Hepatic stellate cell (primary cell): ENCODE measurements around the gene TRIM9.

ENCODE experiments used
- DNase-seq: peaks from one replicate; pipeline ENCODE4 v3.0.0; 2011; ENCODE audit warnings: low spot score

TRIM9 gene

DNA sequence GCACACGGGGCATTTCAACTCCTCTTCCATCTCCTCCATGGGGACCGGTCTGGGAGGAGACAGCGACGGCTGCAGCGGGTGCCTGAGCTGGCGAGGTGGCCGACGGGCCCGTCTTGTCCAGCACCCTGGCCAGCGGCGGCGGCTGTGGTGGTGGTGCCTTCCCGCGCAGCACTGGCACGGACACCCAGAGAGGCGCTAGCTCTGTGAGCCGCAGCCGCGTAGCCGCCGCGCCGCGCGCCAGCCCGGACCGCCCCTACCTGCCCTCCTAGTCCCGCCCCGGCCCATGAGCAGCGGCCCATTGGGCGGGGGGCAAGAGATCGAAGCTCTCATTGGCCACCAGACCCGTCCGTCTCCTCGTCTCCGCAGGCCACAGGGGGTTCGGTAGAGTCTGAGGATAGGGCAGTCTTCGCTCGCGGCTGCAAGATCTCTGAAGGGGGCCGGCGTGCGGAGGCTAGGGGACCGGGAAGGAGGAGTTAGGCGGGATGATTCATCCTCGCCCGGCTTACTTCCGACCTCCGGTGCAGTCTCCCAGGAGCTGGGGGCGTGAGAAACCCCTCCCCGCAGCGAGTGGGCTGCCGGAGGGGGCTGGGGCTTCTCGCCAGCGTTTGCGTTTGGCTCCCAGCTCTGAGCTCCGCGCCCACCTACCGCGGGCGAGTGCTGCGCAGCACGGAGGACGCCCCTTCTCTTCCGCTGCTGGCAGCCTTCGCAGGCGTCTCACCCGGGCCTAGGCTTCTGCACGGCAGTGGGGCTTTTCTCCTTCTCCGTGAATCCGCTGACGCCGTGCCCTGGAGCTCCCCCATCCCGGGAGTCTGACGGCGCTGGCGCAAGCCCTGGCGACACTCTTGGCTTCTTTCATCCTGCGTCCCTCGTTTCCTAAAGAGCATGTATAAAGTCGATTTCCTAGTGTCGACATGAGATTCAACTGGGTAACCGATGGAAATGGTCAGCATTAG is at the start of gene TRIM9:
Gene TRIM9, minus strand, starts transcription at position 205 of the 953 bp plus-strand sequence. Its CDS starts 166 bp downstream, at position 39.
- DNase-seq, result peak; percentile 83

DNA sequence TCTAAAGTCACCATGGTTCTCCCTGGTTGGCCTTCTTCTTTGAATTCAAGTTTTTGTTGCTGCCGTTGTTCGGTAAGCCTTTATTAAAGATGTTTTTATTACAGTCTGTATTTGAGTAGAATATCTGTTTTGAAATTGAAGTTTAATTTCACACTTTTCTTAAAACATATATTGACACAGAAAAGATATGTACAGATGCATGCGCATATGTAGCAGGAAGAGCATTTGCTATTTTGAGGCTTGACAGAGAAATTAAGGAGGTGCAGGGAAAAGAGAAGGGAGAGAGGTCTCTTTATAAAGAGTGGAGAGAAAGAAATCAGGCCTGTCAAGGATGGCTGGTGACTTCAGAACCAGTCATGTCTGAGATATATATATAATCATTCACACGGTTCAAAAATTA is 46.0 kb upstream of the TRIM9 start:
- no peak for DNase-seq

DNA sequence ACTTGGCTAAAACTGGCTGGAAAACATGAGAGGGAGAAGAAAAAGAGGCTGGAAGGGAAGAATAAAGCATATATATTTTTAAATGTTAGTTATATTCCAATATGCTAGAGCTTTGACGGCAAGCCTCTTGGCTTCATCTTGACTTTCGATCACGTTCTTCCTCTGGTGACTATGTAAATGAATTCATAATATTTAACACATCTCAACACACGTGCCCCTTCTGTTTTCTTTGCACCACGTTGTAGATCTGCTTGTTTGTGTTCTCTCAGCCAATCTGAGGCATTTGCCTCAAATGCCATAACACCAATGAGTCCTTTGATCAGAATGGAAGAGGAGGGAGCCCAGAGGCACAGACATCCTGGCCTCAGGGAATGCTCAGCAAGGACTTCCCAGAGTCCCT is 45.4 kb upstream of the TRIM9 start:
- no peak for DNase-seq

DNA sequence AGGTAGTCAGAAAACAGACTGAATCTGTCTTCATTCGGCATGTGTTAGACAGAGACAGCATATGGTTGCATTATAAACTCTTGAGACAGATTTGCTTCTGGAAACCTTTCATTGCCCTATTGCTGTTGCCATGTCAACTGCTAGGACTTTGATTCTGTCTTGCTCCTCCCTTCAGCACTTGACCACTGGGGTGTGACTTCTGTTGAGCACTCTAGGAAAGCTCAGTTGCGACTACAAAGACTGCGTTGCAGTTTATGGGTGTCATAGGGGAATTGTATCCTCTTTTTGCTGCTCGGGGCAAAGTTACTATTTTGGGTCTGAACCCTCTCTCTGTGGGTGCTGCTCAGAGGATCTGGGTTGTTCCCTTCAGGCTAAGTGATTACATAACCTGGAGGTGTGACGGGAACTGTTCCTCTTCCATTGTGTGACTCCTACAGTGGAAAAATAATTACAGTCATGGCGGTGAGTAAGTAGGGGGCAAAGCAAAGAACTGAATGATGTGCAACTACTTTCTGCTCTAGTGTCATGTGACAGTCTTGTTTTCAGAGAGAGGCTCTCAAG is 44.3 kb upstream of the TRIM9 start:
- no peak for DNase-seq

DNA sequence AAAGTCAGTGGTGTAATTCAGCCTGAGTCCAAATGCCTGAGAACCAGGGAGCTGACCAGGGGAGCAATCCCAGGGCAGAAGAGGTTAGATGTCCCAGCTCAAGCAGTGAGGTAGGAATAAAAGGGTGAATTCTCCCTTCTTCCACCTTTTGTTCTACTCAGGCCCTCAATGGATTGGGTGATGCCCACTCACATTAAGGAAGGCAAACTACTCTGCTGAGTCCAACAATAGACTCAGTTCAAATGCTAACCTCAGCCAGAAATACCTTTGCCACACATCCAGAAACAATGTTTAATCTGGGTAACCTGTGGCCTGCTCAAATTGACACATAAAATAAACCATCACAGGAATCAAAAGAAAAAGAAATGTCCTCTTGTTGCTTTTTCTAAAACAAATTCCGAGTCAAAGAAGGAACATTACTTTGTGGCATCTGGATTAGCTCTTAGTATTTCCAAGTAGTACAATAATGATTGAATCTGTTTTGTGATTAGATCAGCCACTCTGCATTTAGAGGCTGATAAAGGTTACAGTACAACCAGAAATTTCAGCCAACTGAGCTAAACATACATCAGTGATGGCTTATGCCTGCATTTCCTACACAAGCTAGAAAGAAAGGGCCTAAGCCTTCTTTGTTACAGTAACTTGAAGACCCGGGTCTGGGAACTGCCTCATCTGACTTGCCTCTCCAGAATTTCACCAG is 43.6 kb upstream of the TRIM9 start:
- no peak for DNase-seq

DNA sequence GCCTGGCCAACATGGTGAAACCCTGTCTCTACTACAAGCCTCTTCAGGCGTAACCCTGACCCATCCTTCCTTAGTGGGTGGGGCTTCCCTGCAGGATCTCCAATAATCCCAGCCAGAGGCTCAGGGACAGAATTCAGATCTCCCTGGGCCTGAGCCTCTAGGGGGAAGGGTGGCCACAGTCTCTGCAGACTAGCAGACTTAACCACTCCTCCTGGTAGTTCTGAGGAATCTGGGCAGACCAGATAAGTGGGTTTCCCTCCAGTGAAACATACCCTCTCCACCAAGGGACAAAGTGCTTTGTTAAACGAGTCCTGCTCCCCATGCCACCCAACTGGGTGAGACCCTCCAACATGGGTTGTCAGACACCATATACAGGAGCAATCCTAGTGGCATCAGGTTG is 36.6 kb upstream of the TRIM9 start:
- DNase-seq, result no peak

DNA sequence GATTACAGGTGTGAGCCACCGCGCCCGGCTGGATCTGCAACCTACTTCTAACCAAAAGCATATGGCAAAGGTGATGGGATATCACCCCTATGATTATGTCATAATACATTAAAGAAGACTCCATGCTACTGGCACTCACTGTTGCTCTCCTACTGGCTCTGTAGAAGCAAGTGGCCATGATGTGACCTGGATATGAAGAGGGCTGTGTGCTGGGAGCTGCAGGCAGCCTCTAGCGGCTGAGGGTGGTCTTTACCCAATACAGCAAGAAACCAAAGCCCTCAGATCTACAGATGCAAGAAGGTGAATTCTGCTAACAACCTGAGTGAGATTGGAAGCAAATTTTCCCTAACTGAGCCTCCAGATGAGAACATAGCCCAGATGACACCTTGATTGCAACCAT is 34.2 kb upstream of the TRIM9 start:
- no peak for DNase-seq

DNA sequence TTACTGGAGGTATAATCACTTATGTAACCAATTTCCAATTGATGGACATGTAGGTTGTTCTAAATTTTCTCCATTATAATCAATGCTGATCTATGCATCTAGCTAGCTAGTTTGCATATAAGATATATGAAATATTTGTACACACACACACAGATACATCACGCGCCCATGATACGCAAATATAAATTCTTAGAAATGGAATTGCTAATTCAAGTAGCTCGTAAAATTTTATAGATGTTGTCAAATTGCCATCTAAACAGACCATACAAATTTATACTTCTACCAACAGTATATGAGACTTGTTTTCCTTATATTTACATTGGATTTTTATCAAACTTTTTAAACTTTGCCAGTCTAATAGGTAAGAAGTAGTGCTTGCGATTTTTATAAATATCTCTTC is 29.1 kb upstream of the TRIM9 start:
- no peak for DNase-seq

DNA sequence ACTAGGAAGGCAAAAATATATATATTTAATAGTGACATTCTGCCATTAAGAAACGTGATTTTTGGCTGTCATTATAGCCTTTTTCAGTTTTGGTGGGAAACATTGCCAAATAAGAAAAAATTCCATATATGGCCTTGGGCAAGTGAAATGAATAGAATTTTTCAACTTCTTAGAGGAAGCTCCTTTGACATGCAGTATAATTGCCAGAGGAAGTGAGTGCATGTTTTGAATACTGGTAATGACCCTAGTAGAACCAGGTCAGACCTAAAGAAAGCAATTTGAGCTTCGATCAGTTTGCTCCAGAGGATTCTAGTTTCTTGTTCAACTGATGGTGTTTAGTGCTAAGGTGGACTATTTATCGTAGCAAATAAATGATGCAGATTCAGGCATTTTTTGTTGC is 26.2 kb upstream of the TRIM9 start:
- DNase-seq, result no peak

DNA sequence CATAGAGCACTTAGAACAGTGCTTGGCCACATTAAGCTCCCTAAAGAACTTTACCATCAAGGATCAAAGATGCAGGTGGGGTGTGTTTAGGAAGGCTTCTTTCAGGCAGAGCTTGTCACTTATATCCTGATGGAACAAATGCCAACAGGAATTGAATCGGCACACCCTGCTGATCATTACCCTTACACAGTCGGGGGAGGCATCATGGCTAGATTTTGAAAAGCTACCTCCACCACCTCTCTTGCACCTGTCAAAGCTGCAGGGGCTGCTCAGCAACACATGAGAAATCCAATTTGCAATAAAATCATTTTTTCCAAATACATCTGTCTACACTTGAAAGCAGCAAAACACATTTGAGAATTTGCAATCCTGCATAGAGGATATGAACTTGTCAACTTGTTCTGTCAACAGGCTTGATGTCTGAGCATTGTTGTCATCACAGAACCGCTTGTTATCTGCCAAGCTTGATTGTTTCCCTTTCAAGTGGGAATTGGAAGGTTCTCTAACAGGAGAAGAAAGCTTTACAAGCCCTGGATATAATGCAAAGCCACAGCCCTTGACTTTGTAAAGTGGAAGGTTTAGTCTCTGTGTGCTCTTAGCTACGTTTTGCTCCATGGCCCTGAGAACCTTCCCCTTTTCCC is 24.6 kb upstream of the TRIM9 start:
- no peak for DNase-seq

DNA sequence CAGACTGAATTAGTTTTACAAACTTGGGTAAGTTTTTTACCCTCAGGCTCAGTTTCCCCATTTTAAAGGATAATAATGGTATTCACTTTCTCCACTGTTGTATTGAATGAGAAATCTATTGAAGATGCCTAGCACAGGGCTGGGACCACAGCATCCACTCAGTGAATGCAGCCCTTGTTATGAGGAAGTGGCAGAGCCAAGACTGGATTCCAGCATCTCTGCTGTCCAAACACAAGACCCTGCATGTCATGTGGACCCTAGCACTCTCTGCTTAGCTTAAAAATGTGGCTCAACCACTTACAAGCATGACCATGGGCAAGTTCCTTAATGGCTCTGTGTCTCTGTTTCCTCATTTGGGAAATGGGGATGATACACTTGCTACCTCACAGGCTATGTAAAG is 24.1 kb upstream of the TRIM9 start:
- DNase-seq, result no peak

DNA sequence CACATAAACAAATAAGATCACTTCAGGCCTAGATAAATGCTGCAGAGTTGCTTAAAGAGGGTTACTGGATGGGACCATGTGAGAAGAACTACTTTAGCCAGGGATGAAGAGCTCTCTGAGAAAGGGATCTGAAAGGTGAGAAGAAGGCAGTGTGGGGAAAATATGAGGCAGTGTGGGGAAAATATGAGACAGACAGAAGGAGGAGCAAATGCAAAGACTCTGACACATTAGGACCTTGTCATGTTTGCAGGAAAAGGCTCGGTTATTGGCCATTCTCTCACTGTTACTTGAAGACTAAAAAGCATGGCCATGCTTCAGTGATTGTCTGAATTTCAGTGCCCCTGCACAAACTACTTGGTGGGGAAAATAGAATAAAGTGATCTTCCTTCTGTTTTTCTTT is 22.7 kb upstream of the TRIM9 start:
- DNase-seq, result no peak

DNA sequence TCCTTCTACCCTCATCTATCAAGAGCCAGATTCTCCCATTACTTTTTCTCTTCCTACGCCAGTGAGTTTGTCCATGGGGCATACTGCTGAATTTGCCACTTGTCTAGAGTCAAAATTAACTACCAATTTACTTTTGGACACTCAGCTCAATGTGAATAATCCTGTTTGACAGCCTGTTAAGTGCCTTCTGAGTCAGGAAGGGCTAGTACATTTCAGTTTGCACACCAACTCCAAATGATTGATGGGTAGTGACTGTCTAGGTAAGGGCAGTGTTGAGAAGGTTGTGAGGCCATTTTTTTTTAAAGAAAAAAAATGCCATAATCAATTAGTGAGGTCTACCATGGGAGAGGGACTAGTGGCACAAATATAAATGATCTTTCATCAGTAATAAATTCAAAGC is 21.8 kb upstream of the TRIM9 start:
- no peak for DNase-seq

DNA sequence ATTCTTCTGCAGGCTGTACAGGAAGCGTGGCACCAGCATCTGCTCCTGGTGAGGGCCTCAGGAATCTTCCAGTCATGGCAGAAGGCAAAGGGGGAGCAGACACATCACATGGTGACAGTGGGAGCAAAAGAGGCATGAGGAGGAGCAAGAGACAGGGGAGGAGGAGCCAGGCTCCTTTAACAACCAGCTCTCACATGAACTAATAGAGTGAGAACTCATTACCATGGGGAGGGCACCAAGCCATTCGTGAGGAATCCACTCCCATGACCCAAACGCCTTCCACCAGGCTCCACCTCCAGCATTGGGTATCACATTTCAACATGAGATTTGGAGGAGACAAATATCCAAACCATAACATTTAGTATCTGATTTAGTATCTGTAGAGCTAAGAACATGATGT is 14.7 kb upstream of the TRIM9 start:
- no peak for DNase-seq

DNA sequence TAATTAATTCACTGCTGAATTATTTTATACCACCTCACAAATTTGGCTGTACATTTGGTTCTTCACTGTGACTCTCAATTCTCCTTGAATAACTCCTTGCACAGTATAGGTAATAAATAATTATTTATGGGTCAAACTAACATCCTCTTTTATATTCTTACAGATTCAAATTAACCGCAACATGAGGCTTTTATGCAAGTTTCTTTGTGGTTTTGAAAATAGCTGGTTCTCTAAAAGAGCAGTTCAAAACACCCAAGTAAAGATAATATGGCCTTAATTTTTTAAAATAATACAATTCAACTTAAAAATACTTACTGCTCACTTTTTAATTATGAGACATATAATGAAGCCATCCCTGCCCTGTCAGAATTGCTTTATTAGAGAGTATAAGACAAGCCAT is 12.9 kb upstream of the TRIM9 start:
- no peak for DNase-seq

DNA sequence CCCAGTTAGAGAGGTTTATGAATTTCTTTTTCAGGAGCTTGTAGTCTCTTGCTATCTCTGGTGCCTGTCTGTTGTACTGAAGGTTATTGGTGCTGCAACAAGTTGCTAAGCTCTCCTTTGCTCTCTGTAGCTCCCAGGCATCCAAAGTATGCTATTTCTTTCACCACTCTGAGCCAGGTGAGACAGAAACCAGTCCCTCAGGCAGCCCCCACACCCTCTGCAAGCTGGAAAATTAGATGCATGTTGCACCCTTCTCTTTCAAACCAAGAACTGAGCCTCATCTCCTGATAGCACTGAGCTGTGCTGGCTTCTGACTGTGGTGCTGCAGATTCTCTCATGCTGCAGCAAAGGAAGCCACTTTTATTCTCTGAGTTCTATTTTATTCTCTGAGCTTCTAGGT is 9.6 kb upstream of the TRIM9 start:
- DNase-seq, result no peak

DNA sequence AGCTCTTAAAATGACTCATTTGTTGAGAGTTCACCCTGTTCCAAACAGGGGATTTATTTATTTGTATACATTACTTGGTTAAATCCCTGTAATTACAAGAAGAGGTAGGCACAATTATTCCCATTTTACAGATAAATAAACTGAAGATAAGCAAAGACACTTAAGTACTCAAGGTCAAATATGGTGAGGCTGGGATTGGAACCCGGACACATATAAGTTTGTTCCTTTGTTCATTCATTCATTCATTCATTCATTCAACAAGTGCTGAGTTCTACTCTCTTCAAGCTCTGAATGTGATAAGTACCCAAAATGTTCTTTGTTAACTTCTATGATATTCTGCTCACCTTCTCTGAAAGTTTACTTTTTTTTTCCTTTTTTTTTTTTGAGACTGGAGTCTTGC is 2.4 kb upstream of the TRIM9 start:
- no peak for DNase-seq

DNA sequence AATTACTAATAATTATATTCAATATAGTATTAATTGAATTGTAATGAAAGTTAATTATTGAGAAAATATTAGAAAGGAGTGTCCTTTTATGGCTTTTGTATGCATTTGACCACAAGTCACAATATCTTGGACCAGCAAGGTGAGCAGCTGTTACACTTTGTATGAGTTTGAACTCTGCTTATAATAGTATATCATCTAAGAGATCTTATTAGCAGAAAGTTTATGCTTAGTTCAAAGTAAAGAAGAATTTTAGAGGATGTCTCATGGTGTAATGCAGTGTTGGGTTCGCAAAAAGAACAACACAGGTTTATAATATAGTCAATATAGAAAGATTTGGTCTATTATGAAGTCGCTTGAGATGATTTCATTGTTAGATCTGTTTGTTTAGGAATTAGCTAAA is 2.0 kb upstream of the TRIM9 start:
- no peak for DNase-seq

DNA sequence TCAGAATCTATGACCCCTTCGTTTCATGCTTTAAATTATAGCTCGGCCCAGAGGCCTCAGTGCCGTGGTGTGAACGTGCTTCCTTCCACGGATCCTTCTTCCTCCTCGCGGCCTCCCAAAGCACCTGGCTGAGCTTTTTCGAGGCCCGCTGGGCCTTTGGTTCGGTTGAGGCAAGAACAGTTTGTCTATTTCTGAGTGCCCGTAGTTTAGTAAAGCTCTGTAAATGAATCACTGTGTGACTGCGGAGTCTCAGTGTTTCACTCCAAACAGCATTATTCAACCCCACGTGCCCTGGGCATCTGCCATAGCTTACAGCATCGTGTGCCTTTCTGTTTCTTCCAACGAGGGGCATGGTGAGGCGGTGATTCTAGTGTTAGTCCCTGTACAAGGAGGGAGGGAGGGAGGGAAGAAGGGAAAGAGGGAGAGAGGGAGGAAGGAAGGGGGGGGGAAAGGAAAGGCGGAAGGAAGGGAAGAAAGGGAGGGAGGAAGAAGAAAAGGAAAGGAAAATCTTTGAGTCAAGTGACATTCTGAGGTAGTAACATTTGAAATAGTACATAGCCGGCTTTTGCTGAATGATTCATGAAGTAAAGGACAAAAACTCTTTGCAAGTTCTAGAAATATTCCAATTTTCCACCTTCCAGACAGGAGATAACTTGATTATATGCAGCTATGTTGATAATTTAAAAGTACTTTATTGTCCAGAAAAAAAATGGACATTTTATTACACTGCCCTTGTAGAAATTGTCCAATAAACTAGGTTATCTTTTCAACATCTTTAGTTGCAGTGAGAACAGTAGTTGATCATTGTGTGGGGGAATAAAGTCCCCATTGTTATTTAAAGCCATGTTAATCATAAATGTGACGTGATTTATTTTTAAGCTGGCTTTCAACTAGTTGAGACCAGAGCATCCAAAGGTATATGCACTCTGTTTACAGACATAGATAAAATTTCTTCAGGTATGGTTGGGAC is 1.2 kb upstream of the TRIM9 start:
- DNase-seq, result peak; percentile 5

DNA sequence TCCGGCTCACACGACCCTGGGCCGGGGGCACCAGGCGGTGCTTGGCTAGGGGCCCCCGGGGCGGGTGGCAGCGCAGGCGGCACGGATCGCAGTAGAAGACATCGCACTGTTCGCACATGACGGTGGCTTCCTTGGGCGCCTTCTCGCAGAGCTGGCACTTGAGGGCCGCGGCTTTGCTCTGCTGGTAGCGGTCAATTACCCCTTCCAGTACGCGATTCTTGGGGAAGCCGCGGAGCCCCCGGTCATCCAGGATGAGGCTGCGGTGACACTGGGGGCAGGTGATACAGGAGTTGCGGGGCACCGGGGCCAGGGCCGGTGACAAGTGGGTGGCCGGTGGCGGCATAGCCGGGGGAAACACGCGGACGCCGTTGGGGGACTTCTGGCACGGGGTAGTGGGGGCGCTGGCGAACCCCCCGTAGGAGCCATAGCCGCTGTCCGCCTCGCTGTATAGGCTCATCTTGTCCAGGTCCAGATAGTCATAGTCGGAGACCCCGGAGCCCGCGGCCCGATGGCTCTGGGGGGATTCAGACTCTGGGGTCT is 553 bp downstream of the TRIM9 start:
- DNase-seq, result no peak
